Stimulated activated CD8-positive, alpha-beta memory T cell treated with anti-CD3 and anti-CD28 coated beads, Interleukin-7, amount 100 ng/mL, for 1 hour (primary cell): ENCODE results near the gene PTPN13.

Source experiments
- DNase-seq, 2 donors: peaks; one replicate each; pipeline ENCODE4 v3.0.0-alpha.2; 2020; ENCODE audit warnings: low read depth in 2 of 2

The PTPN13 gene

GRCh38 chr4:86592553-86593249 lies 1.4 kb upstream of the PTPN13 start:
- DNase-seq, result no peak

DNA sequence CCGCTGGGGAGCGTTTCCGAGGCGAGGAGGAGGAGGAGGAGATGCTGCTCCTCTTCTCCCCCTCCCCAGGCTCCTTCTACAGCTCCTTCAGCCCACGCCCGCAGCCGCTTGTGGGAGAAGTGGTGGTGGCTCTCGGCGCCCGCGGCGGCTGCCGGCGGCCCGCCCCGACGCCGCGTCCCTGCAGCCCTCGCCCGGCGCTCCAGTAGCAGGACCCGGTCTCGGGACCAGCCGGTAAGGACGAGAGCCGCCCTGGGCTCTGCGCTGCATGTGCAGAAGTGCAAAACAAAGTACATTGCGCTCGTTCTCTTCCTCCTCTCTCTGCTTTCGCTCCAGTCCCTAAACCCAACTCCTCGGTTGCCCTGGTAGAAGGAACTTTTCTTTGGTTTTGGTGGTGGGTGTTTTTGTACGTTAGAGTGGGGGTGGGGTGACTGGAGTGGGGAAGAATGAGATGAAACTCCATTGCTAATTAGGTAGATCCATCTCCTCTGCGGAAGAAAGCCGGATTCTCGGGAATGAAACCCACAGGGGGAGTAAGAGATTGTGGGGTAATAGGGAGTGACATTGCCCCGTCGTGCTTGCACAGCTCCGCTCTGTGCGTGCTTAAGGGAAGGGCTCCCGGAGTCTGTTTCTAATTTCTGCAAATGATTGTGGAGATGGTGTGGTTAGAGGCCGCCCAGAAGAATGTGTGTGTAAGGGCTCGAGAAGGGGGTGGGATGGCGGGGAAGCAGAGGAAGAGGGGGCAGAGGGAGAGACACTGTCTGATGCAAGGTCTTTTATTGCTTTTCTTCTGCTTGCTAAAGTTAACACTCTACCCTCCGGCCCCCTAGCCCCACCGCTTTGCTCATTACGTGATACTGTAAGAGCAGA lies 677 bp downstream of the PTPN13 start:
- DNase-seq, result no peak

GRCh38 chr4:86595426-86595805 lies 1.3 kb downstream of the PTPN13 start:
- no peak for DNase-seq

DNA sequence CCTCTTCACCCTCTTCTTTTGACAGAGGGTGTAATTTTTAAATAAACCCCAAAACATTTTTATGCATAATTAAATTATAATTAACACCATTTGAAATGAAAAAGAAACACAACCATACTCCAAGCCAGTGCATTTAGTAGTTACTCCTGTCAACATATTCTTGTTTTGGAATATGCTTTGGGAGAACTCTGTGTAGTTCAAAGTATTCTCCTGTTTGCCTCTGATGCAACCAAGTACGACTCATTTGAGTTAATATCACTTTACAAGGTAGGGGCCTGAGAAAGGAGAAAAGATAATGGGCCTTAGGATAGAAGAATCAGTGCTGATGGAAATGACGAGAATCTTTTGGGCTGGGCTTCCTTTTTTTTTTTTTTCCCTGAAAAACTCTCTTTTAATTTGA lies 2.7 kb downstream of the PTPN13 start:
- DNase-seq, result no peak

DNA sequence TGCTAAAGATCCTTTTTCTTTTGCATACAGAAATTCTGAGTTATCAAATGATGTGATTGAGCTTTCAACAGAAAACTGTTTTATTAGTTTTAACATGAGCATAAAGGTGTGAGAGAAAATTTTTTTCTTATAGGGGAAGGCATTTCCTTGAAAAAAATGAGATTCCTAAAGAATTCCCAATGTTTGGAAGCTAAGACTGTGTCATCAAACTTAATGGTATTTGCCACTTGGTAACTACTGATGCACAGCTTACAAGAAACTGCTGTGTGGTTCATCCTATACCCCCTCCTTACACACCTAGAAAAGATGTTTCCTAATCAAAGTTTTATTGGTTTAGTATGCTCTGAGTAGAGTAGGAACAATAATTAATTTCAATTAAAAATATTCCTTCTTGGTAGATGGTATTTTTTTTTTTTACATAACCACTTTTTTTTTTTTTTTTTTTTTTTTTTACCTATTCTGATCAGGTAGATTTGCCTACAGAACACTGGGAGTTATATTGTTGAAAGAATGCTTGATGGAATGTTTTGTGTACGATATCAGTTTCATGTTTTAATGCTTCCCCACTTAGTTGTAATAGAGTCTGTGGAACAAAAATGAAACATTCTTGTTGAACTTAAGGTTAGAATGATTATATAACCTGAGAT lies 6.0 kb downstream of the PTPN13 start:
- no peak for DNase-seq

DNA sequence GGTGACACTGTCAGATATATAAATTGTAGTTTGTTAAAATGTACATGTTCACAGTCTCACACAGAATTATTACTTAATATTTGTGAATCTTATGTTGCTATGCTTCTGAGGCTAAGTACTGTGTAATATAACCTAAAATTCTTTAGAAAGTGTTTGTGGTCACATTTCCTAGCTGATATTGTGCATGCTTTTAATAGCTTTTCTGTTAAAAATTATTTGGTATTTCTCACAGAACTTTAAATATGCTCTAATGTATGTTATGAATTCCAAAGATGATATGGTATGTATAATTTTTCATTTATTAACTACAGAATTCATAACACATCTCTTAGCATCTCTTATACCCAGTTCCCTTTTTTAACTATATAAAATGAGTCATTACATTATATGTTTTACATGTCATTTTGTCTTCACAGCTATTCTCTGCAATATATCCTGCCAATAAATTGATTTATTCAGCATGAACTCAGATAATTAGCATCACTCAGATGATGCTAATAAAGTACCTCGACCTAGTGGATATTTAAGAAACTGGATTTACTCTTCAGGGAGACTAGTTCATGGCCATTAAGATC lies 9.3 kb downstream of the PTPN13 start:
- DNase-seq, result no peak

DNA sequence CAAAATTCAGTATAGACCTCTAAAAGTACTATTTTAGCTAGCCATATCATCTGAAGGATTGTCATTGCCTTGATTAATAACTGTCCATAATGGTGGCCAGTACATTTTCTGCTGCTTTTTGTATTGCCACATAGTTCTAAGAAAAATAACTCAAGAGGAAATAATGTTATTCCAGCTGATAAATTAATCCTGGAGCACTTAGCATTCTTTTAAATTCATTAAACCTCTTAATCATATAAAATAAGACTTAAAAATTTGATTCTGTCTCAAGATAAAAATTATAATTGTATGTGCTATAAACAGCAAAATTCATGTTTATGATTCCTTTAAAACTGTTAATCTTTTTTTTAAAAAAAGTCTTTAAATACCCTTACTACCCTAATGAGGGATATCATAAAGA lies 12.7 kb downstream of the PTPN13 start:
- DNase-seq, result no peak

DNA sequence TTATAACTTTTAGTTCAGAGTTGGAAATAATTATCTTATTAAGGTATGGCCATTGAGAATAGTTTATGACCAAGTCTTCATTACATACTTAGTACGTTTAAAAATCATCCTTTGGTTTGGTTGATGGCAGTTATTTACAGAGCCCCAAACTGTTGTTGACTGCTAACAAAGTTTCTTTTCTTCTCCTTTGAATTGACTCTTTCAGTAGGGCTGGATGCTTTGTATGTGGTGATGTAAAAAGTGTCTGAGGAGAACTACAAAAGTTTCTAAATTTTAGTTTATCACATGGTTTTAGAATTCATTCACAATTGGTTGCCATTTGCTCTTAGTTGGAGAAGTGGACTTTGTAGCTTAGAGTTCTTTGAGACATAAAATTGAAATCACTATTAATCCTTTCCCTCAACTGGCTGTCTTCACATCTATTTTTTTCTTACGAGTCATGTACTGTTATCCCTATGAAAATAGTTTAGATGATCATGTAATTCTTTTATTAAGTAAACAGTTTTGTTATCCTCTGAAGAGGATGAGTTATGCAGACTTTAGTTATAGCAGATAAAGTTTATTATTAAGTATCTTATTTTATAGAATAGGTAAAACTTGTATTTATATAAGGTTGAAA lies 14.8 kb downstream of the PTPN13 start:
- no peak for DNase-seq

DNA sequence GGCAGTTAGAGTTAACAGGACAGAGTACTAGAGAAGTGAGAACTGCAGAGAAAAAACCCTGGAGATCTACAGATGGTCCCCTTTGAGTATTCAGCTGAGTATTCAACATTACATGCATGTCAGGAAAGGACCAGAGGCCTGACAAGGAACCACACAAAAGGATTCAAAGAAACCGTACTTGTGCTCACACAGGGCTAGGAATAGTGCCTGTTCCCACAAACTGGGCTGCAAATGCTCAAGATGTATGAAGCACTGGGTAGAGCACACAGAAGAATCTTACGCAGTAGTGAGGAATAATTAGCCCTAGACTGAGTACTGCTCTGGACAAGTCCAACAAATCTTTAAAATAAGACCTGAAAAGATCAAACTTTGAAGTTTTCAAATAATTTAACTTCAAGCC lies 17.6 kb downstream of the PTPN13 start:
- no peak for DNase-seq

DNA sequence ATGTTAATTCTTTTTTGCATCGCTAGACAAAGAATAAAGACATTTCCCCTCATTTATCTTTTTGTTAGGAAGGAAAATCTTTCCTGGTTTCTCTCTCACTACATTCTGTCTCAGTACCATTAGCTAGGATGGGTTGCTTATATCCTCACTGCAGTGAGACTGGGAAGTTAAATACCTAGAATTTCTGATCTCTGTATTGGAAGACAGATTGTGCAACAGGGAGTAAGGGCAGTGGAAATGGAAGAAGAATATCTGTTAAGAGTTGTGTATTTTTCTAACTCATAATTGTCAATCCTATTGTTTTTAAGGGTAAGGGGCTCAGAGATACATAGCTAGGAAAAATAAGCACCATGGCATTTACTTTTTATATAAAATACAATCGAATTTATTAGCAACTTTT lies 19.6 kb downstream of the PTPN13 start:
- no peak for DNase-seq

- no peak for DNase-seq
These were observed 20.8 kb downstream of the PTPN13 start for GRCh38 chr4:86614865-86615264.

- DNase-seq, result no peak
These were observed 21.4 kb downstream of the PTPN13 start for GRCh38 chr4:86615501-86615900.

- no peak for DNase-seq
These were observed 25.5 kb downstream of the PTPN13 start for GRCh38 chr4:86619656-86620055.

DNA sequence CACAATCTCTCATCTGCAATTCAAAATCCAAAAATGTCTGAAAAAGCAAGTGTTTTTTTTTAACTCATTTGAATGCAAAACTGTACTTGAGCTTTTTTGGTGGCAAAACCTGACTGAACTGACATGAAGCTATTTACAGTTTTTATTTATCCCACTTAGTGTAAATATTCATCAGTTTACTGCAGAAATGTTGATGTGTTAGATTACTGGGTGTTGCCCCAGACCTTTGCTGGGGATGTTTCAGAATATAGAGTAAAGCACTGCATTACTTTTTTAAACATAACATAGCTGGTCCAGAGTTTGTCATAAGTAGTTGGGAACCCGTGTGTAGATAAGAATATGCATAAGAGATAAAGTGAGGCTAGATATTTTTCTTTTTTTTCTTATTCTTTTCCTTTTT lies 27.3 kb downstream of the PTPN13 start:
- DNase-seq, result no peak

DNA sequence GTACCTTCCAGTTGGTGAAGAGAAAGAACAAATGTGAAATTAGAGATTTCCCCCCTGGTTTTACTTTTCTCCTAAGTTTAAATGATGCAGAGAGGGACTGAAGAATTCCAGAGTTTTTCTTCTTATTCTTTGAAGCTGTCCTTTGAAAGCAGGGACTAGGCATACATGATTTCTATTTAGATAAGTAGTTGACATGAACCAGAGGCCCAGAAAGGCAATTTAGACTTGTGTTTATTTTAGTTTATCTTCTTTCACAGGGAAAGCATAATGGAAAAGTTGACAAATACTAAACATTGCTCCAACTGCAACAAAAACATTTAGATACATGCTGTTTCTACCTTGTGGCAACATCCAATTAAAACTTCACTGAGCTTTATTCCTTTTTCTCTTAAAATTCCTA lies 32.0 kb downstream of the PTPN13 start:
- DNase-seq, result no peak

DNA sequence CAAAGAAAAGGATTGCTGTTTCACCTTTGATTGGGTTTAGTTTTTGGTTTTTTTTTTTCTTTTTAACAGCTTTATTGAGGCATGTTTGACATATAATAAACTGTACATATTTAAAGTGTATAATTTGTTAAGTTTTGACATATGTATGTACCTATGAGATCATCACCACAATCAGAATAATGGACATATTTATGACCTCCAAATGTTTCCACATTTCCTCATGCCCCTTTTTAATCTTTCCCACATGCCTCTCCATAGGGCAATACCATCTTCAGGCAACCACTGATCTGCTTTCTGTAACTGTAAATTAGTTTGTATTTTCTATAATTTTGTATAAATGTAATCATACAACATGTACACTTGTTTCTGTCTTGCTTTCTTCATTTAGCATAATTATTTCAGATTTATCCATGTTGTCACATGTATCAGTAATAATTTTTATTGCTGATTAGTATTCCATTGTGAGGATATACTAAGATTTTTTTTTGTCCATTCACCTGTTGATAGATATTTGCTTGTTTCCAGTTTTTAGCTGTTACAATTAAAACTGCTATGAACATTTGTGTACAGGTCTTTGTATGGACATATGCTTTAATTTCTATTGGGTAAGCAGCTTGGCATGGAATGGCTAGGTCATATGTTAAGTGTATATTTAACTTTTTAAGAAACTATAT lies 33.5 kb downstream of the PTPN13 start:
- DNase-seq, result no peak

GRCh38 chr4:86630629-86631028 lies 36.5 kb downstream of the PTPN13 start:
- DNase-seq, result no peak

DNA sequence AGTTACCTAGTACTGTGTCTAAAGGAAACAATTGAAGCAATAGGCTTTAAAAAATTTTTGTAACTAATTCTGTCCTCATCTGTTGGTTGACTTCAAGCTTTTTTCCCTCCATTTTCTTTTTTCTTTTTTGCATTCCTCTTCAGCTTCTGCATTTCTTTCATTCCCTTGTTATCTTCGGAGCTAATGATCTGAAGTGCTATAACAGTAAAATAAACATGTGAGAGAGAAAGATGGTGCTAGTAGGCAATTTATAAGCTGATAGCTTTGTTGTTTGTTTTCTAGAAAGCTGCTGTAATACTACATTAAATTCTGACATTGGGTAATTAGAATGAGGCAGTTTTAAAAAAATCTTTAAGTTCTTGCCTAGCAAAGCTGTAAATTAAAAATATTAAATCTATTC lies 37.1 kb downstream of the PTPN13 start:
- DNase-seq, result no peak

DNA sequence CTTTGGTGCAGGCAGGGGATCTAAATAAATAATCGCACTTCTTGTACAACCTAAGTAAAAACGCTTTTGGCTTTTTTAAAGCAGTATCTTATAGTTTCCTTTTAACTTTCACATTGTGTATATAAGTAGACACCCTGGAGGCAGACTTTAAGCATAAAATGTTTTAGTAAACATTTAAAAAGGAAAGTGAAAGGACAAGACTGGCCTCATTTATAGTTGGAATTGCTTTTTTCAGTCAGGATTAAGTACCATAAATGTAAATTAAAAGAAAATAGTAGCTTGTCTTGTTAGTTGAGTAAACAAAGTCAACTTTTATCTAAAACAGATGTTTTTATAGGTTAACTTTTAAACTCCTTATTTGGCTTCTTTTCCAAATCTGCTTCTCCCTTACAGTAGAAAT lies 39.7 kb downstream of the PTPN13 start:
- no peak for DNase-seq

GRCh38 chr4:86640469-86640868 lies 46.4 kb downstream of the PTPN13 start:
- no peak for DNase-seq

DNA sequence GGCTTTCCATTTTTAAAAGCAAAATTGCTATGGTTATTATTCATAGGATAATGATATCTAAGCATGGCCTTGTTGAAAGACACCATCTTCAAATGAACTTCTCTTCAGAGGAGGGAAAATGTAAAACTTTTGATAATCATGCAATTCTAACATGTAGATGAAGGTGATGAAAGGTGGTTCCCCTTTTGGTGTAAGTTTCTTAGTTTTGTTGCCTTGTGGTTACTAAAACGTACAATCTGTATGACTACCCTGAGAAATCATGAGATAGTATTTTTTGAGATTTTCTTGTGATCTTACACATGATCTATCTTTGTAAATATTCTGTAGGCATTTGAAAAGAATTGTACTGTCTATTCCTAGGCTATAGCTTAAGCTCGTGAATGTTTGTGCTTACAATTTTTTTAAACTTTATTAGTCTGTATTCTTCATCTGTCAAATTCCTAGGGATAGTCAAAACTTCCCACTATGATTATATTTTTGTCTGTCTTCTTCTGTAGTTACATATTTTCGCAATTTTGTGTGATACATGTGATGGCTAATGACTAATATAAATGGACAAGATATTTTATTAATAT lies 47.5 kb downstream of the PTPN13 start:
- no peak for DNase-seq
